Glomerular endothelial cell (primary cell): ENCODE measurements around the gene FKBP2. TPM values are rescaled to one million over a fixed set of nuclear protein-coding genes. Genes with fewer than 3 reads are reported as not detected.

ENCODE experiments used
- total RNA-seq: library from RNA; depleted of rRNA; stranded (reverse); fragments of >200 nt; gene quantifications from 2 replicates; pipeline ENCODE4 v1.2.3, GENCODE V29; 2015

The FKBP2 gene
- total RNA-seq, 1 donor from 2014 or later = 52.8 TPM

Other genes with a start within 250 kb of the FKBP2 start
- gene FLRT1, start 205.2 kb upstream of the FKBP2 start, total RNA-seq = not detected in 2 replicates
- gene MACROD1, start 75.0 kb upstream of the FKBP2 start, total RNA-seq = 22.1 and 26.0 TPM in 2 replicates
- gene STIP1, start 54.9 kb upstream of the FKBP2 start, total RNA-seq = 199 and 219 TPM in 2 replicates
- 31.7 and 38.9 TPM in 2 replicates for gene FERMT3, start 34.4 kb upstream of the FKBP2 start, total RNA-seq
- 39.7 and 47.4 TPM in 2 replicates for gene TRPT1, start 14.9 kb upstream of the FKBP2 start, total RNA-seq
- 50.7 and 53.5 TPM in 2 replicates for gene NUDT22, start 14.8 kb upstream of the FKBP2 start, total RNA-seq
- gene DNAJC4, start 10.5 kb upstream of the FKBP2 start, total RNA-seq = 19.1 and 27.2 TPM in 2 replicates
- gene VEGFB, start 6.5 kb upstream of the FKBP2 start, total RNA-seq = 65.9 and 69.2 TPM in 2 replicates
- 316 and 365 TPM in 2 replicates for gene PPP1R14B, start 5.8 kb downstream of the FKBP2 start, total RNA-seq
- gene PLCB3, start 10.4 kb downstream of the FKBP2 start, total RNA-seq = 62.2 and 78.0 TPM in 2 replicates
- 121 and 150 TPM in 2 replicates for gene BAD, start 43.6 kb downstream of the FKBP2 start, total RNA-seq
- 28.1 and 41.5 TPM in 2 replicates for gene GPR137, start 44.8 kb downstream of the FKBP2 start, total RNA-seq
- not detected in 2 replicates for gene KCNK4, start 50.2 kb downstream of the FKBP2 start, total RNA-seq
- gene CATSPERZ, start 59.3 kb downstream of the FKBP2 start, total RNA-seq = not detected in 2 replicates
- gene ESRRA, start 64.4 kb downstream of the FKBP2 start, total RNA-seq = 46.9 and 47.2 TPM in 2 replicates
- 217 and 259 TPM in 2 replicates for gene TRMT112, start 76.5 kb downstream of the FKBP2 start, total RNA-seq
- 305 and 480 TPM in 2 replicates for gene PRDX5, start 77.0 kb downstream of the FKBP2 start, total RNA-seq
- 3.2 and 3.4 TPM in 2 replicates for gene CCDC88B, start 99.1 kb downstream of the FKBP2 start, total RNA-seq
- 42.1 and 49.0 TPM in 2 replicates for gene RPS6KA4, start 118.1 kb downstream of the FKBP2 start, total RNA-seq